Stimulated activated naive B cell treated with anti-CD40 and anti-IgM and Interleukin-4, amounts not matched to agents 10 μg/mL and 1 μg/mL and 100 μg/mL, for 72 hours (primary cell): ENCODE data around the gene SH3BP2.

Experiments used
- ATAC-seq, 2 donors: fragments of 150-1000 bp; cut with Tn5 transposase; replicated peaks; 2 replicates each; pipeline ENCODE4 v1.10.0; 2021; ENCODE audit warnings: moderate library complexity in 1 of 2
- DNase-seq: peaks from one replicate; pipeline ENCODE4 v3.0.0; 2021
- H3K27ac Mint-ChIP-seq: one replicate; pipeline ENCODE4 v1.8.0; 2022; ENCODE audit warnings: mild to moderate bottlenecking, mixed read lengths
- H3K27me3 Mint-ChIP-seq, 2 donors: one replicate each; pipeline ENCODE4 v1.8.0; 2022; ENCODE audit warnings: mixed read lengths in 2 of 2
- H3K36me3 Mint-ChIP-seq, 2 donors: one replicate each; pipeline ENCODE4 v1.8.0; 2022; ENCODE audit warnings: mixed read lengths in 2 of 2, mild to moderate bottlenecking in 1 of 2
- H3K4me1 Mint-ChIP-seq, 2 donors: one replicate each; pipeline ENCODE4 v1.8.0; 2022; ENCODE audit warnings: mixed read lengths in 2 of 2, mild to moderate bottlenecking in 1 of 2
- H3K4me3 Mint-ChIP-seq, 2 donors: one replicate each; pipeline ENCODE4 v1.8.0; 2022; ENCODE audit warnings: mild to moderate bottlenecking in 2 of 2, mixed read lengths in 2 of 2, moderate library complexity in 1 of 2
- H3K9me3 Mint-ChIP-seq, 2 donors: one replicate each; pipeline ENCODE4 v1.8.0; 2022; ENCODE audit warnings: mixed read lengths in 2 of 2, mild to moderate bottlenecking in 1 of 2

The SH3BP2 gene

DNA sequence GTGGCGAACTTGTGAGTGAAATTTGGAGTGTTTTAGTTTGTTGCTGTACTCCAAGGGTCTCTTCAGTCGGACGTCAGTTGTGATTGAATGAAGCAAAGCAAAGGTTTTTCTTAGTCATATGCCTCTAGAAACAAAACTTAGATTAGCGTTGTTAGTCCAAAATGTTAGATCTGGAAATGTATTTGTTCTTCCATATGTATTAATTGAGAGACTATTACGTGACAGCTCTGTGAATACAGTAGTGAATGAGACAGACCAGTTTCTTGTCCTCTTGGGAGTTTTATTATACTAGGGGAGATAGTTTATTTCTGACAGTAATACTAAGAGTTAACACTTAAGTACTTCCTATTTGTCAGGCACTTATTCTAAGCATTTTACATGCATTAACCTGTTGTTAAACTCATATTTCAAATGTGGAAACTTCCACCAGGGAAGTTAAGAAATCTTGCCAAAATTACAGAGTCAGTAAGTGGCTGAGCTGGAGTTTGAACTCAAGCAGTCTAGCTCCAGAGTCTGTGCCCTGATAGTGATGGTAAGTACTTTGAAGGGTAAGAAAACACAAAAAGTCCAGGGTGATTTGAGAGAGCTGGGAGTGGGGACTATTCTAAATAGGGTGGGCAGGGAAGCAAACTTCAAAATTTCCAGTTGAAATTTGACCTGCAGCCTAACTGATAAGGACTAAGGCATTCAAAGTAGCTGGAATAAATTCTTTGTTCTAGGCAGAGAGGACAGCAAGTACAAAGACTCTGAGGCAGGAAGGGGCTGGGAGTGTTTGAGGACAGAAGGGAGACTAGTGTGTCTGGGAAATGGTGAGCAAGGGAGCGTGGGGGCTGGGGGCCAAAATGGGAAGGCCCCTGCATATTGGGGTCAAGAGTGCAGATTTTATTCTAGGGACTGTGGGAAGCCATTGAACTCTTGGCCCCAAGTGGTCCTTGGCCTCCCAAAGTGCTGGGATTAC is 67.8 kb downstream of the SH3BP2 start:
- peaks cover 0 to 1% of the 10 kb centered on the region in 2 donors for H3K9me3 Mint-ChIP-seq
- H3K27ac Mint-ChIP-seq = peak overlapping the region; percentile 66

GRCh38 chr4:2861631-2862436 is 68.9 kb downstream of the SH3BP2 start:
- DNase-seq = no peak
- no peaks in the 10 kb centered on the region for H3K27me3 Mint-ChIP-seq
- no peak overlapping the region for H3K4me3 Mint-ChIP-seq
- H3K36me3 Mint-ChIP-seq = peaks cover 11 to 19% of the 10 kb centered on the region in 2 donors
- peak overlapping the region; percentile 87 for H3K27ac Mint-ChIP-seq
- ATAC-seq = peak in 1 of 2 donors; percentile 41
- peaks cover 52 to 80% of the 10 kb centered on the region in 2 donors for H3K4me1 Mint-ChIP-seq
- H3K9me3 Mint-ChIP-seq = peaks cover 0 to 1% of the 10 kb centered on the region in 2 donors

More for the DNA sequence above, 67.8 kb downstream of the SH3BP2 start:
- DNase-seq (no peak), ATAC-seq (no peak)
- H3K27me3 Mint-ChIP-seq = no peaks in the 10 kb centered on the region
- H3K36me3 Mint-ChIP-seq = peaks cover 15 to 23% of the 10 kb centered on the region in 2 donors
- peaks cover 53 to 78% of the 10 kb centered on the region in 2 donors for H3K4me1 Mint-ChIP-seq
- no peak overlapping the region for H3K4me3 Mint-ChIP-seq

DNA sequence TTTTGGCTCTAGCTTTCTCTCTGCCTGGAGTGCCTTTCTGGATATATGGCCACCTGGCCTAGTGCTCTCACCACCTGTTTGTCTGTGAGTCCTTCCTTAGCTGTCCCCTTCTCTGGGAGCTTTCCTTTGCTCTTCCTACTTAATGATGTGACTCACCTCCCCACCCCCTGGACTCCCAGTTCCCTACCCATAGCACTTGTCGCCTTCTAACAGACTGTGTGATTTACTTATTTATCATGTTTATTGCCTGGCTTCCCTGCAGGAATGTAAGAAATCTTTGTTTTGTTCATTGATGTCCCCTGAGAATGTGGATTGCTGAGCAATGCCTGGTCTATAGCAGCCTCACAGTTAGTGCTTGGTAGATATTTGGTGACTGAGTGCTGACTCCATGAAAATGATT is 69.6 kb downstream of the SH3BP2 start:
- no peak overlapping the region for H3K4me3 Mint-ChIP-seq
- H3K4me1 Mint-ChIP-seq = peaks cover 53 to 83% of the 10 kb centered on the region in 2 donors
- no peaks in the 10 kb centered on the region for H3K27me3 Mint-ChIP-seq
- ATAC-seq (no peak), DNase-seq (no peak)
- peaks cover 9 to 21% of the 10 kb centered on the region in 2 donors for H3K36me3 Mint-ChIP-seq
- peaks cover 0 to 1% of the 10 kb centered on the region in 2 donors for H3K9me3 Mint-ChIP-seq
- H3K27ac Mint-ChIP-seq = peak overlapping the region; percentile 87

GRCh38 chr4:2863649-2864048 is 70.8 kb downstream of the SH3BP2 start:
- H3K27me3 Mint-ChIP-seq = no peaks in the 10 kb centered on the region
- ATAC-seq (no peak), DNase-seq (no peak)
- no peak overlapping the region for H3K4me3 Mint-ChIP-seq
- H3K27ac Mint-ChIP-seq = no peak overlapping the region
- peaks cover 57 to 87% of the 10 kb centered on the region in 2 donors for H3K4me1 Mint-ChIP-seq
- peaks cover 0 to 1% of the 10 kb centered on the region in 2 donors for H3K9me3 Mint-ChIP-seq
- H3K36me3 Mint-ChIP-seq = peaks cover 9 to 22% of the 10 kb centered on the region in 2 donors

DNA sequence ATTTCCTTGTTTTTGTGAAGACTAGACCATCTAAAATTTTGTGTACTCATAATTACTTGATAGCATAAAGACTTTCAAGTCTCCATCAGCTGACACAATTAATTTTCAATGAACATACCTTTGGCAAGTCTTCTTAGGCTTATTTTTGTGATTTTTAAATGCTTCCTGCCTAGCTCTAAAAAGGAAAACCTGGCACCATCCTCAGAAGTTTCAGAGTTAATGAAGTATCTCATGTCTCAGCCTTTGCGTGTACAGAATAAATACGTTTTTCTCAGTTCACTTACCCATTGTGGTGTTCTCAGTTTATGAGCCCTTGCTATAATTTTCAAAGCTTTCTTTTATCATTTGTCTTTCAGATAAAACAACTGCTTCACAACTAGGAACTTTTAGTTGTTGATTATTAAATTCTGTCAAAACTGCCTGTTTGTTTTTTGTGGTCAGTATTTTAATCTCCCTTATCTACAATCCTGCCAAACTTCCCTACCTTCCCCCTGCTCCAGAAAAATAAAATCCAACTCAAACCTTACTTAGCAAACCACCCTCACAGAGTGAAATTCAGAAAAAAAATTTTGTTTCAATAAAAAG is 72.4 kb downstream of the SH3BP2 start:
- peaks cover 62 to 94% of the 10 kb centered on the region in 2 donors for H3K4me1 Mint-ChIP-seq
- no peak overlapping the region for H3K27ac Mint-ChIP-seq
- no peak for DNase-seq
- H3K27me3 Mint-ChIP-seq = no peaks in the 10 kb centered on the region
- H3K36me3 Mint-ChIP-seq = peaks cover 5 to 15% of the 10 kb centered on the region in 2 donors
- no peak overlapping the region for H3K4me3 Mint-ChIP-seq
- no peak for ATAC-seq
- H3K9me3 Mint-ChIP-seq = no peaks in the 10 kb centered on the region

DNA sequence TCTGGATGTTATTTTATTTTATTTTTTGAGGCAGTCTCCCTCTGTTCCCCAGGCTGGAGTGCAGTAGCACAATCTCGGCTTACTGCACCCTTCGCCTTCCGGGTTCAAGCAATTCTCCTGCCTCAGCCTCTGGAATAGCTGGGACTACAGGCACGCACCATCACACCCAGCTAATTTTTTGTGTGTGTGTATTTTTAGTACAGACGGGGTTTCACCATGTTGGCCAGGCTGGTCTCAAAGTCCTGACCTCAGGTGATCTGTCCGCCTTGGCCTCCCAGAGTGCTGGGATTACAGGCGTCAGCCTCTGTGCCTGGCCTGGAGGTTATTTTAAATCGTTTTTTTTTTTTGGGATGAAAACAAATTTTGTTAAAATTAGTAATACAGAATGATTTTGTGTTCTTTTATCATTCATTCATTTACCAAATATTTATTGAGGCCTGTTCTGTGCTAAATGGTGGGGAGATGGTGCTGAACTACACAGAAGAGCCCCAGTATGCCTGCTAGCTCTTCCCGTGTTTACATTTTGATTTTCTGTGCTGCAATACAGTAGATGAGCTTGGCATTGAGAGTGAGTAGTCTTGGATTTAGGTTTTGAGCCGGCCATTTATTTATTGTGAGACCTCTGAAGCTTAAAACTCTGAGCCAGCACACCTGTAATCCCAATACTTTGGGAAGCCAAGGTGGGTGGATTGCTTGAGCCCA is 73.4 kb downstream of the SH3BP2 start:
- no peak for ATAC-seq
- H3K36me3 Mint-ChIP-seq = peaks cover 4 to 14% of the 10 kb centered on the region in 2 donors
- no peaks in the 10 kb centered on the region for H3K9me3 Mint-ChIP-seq
- DNase-seq = no peak
- H3K27me3 Mint-ChIP-seq = no peaks in the 10 kb centered on the region
- H3K4me3 Mint-ChIP-seq = no peak overlapping the region
- no peak overlapping the region for H3K27ac Mint-ChIP-seq
- peaks cover 55 to 84% of the 10 kb centered on the region in 2 donors for H3K4me1 Mint-ChIP-seq

DNA sequence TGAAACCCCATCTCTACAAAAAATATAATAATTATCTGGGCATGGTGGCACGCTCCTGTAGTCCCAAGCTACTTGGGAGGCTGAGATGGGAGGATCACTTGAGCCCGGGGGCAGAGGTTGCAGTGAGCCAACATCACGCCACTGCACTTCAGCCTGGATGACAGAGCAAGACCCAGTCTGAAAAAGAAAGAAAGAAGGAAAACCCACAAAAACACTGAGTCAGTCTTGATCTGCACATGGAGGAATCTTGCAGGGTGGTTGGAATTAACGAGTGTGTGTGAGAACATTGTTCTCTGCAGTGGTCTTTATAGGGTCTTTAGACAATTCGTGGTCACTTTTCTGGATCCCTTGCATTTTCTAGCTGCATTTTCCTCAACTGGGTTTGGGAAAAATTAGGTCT is 74.0 kb downstream of the SH3BP2 start:
- no peak for DNase-seq
- Mint-ChIP-seq H3K4me3 (no peak overlapping the region), H3K27ac (peak overlapping the region; percentile 65), H3K27me3 (no peaks in the 10 kb centered on the region), H3K36me3 (peaks cover 6 to 12% of the 10 kb centered on the region in 2 donors), H3K4me1 (peaks cover 53 to 82% of the 10 kb centered on the region in 2 donors), H3K9me3 (no peaks in the 10 kb centered on the region)
- no peak for ATAC-seq

GRCh38 chr4:2867758-2868491 is 75.0 kb downstream of the SH3BP2 start:
- peak overlapping the region in 1 of 2 donors; percentile 52 for H3K4me3 Mint-ChIP-seq
- H3K27ac Mint-ChIP-seq = peak overlapping the region; percentile 43
- H3K27me3 Mint-ChIP-seq = no peaks in the 10 kb centered on the region
- ATAC-seq = peak; percentile 12 to 20
- H3K36me3 Mint-ChIP-seq = peaks cover 6 to 11% of the 10 kb centered on the region in 2 donors
- no peaks in the 10 kb centered on the region for H3K9me3 Mint-ChIP-seq
- DNase-seq = no peak
- H3K4me1 Mint-ChIP-seq = peaks cover 44 to 75% of the 10 kb centered on the region in 2 donors

DNA sequence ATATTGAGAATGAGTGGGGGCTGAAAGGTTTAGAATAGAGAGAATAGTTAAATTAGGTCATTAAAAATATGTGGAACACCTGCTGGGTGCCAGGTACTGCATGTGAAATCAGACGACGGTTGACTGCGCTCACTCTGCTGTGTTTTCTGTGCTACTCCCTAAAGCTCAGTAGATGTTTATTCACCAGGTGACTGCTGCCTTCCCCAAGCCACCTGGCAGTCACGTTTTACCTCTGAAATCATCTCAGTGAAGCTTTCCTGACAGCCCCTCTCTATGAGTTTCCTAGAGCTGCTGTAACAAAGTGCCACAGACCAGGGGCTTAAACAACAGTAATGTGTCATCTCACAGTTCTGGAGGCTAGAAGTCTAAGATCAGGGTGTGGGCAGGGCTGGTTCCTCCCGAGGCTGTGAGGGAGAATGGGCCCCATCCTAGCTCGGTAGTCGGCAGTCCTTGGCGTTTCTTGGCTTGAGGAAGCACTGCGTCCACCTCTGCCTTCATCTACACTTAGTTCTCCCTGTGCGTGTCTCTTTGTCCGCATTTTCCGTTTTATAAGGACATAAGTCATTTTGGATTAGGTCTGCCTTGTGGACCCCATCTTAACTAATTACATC is 76.1 kb downstream of the SH3BP2 start:
- Mint-ChIP-seq H3K27me3 (no peaks in the 10 kb centered on the region), H3K27ac (no peak overlapping the region), H3K36me3 (peaks cover 6 to 11% of the 10 kb centered on the region in 2 donors), H3K4me1 (peaks cover 42 to 65% of the 10 kb centered on the region in 2 donors), H3K4me3 (no peak overlapping the region), H3K9me3 (no peaks in the 10 kb centered on the region)
- DNase-seq = no peak
- ATAC-seq = no peak

GRCh38 chr4:2869659-2870058 is 76.8 kb downstream of the SH3BP2 start:
- H3K4me3 Mint-ChIP-seq = no peak overlapping the region
- DNase-seq = no peak
- no peak for ATAC-seq
- no peak overlapping the region for H3K27ac Mint-ChIP-seq
- no peaks in the 10 kb centered on the region for H3K27me3 Mint-ChIP-seq
- H3K4me1 Mint-ChIP-seq = peaks cover 41 to 61% of the 10 kb centered on the region in 2 donors
- H3K9me3 Mint-ChIP-seq = no peaks in the 10 kb centered on the region
- H3K36me3 Mint-ChIP-seq = peaks cover 6 to 11% of the 10 kb centered on the region in 2 donors

DNA sequence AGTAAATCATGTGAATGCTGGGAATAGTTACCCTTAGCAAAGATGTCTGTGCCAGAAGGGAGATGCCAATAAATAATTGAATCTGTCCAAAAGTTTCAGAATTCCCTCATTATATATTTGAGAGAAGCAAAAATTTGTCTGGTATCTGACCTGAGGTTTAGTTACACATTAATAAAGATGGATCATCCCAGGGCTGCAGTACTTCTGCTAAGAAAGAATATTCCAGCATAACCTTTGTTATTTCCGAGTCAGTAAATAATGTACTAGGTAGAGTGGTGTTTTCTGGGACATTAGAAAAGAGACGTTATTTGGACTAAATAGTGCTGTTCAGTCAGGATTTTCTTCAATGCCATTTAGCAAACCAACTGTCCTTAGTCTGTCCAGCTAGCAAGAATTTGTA is 77.2 kb downstream of the SH3BP2 start:
- Mint-ChIP-seq H3K27me3 (no peaks in the 10 kb centered on the region), H3K36me3 (peaks cover 6 to 11% of the 10 kb centered on the region in 2 donors), H3K9me3 (no peaks in the 10 kb centered on the region), H3K4me3 (no peak overlapping the region), H3K4me1 (peaks cover 38 to 57% of the 10 kb centered on the region in 2 donors), H3K27ac (no peak overlapping the region)
- ATAC-seq (no peak), DNase-seq (no peak)

DNA sequence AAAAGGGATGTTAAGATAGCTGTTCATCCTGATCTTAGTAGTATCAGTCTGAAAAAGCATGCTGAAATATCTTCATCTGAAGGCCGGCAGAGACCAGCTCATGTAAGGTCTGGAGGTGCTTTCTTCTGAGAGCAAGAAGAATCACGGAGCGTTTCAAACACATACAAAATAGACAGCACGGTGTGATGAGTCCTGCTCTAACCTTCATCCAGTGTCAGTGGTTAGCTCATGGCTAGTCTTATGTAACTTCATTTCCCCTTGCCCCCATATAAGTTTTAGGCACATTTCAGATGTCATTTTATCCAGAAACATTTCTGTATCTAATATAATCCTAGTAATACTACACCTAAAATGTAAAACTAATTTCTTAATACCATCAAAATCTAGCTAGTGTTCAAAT is 78.6 kb downstream of the SH3BP2 start:
- no peak for ATAC-seq
- no peak overlapping the region for H3K4me3 Mint-ChIP-seq
- peaks cover 34 to 50% of the 10 kb centered on the region in 2 donors for H3K4me1 Mint-ChIP-seq

GRCh38 chr4:2871911-2872310 is 79.0 kb downstream of the SH3BP2 start:
- Mint-ChIP-seq H3K27me3 (no peaks in the 10 kb centered on the region), H3K4me3 (no peak overlapping the region), H3K4me1 (peaks cover 32 to 46% of the 10 kb centered on the region in 2 donors), H3K36me3 (peaks cover 6 to 10% of the 10 kb centered on the region in 2 donors), H3K9me3 (no peaks in the 10 kb centered on the region), H3K27ac (no peak overlapping the region)
- DNase-seq (no peak), ATAC-seq (no peak)

More for the DNA sequence above, 78.6 kb downstream of the SH3BP2 start:
- H3K27ac Mint-ChIP-seq = no peak overlapping the region
- H3K27me3 Mint-ChIP-seq = no peaks in the 10 kb centered on the region
- no peak for DNase-seq
- peaks cover 8 to 11% of the 10 kb centered on the region in 2 donors for H3K36me3 Mint-ChIP-seq
- H3K9me3 Mint-ChIP-seq = no peaks in the 10 kb centered on the region
